ENCODE results near the gene WDR13.

DNA sequence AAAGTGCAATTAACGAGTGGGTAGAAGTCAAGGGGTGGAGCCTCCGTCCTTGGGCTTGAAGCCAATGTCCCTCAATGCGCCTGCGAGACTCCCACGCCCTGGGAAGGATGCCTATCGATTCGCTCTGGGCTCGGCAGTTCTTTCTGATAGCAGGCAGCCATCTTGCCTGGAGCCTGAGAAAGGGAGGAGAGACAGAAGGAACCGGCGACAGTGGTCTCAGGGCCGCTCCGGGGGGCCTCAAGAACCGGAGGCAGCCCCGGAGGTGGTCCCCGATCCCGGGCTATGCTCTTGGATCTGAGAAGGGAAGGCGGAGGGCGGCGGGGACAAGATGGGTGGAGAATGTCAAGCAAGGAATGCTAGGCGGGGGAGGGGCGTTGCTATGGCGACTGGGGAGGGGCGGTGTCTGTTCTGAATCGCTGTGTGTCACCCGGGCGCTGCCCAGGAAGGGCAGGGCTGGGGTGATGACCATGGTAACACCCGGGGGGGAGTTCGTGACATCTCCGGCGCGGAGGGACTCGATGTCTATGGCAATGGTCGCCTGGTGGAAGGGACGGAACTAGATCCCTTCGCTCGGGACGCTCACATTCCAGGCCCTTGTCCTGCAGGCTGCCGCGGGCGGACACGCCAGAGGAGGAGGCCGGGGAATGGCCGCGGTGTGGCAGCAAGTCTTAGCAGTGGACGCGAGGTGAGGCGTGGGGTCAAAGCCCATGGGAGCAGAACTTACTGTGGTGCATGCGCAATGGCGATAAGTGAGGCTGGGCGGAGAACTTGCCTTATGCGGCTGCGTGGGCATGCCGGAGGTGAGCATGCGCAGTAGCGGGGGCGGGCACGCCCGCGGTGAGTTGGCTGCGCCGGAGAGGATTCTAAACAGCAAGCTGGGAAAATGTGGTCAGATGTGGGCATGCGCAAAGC, at the start of gene WDR13:
- no peak for TF ChIP-seq CTCF (IDR thresholded peaks at IDR 0.05)
- no peak for TF ChIP-seq TCF7L2 (IDR thresholded peaks at IDR 0.05; ENCODE audit: low read depth, low read length)
- TF ChIP-seq, protein P1, sequence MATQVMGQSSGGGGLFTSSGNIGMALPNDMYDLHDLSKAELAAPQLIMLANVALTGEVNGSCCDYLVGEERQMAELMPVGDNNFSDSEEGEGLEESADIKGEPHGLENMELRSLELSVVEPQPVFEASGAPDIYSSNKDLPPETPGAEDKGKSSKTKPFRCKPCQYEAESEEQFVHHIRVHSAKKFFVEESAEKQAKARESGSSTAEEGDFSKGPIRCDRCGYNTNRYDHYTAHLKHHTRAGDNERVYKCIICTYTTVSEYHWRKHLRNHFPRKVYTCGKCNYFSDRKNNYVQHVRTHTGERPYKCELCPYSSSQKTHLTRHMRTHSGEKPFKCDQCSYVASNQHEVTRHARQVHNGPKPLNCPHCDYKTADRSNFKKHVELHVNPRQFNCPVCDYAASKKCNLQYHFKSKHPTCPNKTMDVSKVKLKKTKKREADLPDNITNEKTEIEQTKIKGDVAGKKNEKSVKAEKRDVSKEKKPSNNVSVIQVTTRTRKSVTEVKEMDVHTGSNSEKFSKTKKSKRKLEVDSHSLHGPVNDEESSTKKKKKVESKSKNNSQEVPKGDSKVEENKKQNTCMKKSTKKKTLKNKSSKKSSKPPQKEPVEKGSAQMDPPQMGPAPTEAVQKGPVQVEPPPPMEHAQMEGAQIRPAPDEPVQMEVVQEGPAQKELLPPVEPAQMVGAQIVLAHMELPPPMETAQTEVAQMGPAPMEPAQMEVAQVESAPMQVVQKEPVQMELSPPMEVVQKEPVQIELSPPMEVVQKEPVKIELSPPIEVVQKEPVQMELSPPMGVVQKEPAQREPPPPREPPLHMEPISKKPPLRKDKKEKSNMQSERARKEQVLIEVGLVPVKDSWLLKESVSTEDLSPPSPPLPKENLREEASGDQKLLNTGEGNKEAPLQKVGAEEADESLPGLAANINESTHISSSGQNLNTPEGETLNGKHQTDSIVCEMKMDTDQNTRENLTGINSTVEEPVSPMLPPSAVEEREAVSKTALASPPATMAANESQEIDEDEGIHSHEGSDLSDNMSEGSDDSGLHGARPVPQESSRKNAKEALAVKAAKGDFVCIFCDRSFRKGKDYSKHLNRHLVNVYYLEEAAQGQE (IDR thresholded peaks at IDR 0.05; ENCODE audit: insufficient read depth in 1 of 2, low read depth in 2 of 2, low read length in 1 of 2), result no peak; a peak in 1 of 4 replicates
- TF ChIP-seq POLR2AphosphoS5 (IDR thresholded peaks at IDR 0.05; ENCODE audit: low read depth, low read length), result peak; percentile 86
- TF ChIP-seq SIN3A (IDR thresholded peaks at IDR 0.05; ENCODE audit: borderline replicate concordance, insufficient read depth, low read depth, low read length), result no peak; the same call in 1 of the 2 replicates
